DOHH2 (cell line): ENCODE results near the gene SLC6A8.

Experiments used
- H3F3A ChIP-seq: fragments of 200-600 bp; sonication (generic), shearing (Covaris generic); 2 replicates; pipeline ENCODE4 v1.6.0; 2016; ENCODE audit warnings: antibody characterized with exemption, mild to moderate bottlenecking; ENCODE audit not compliant: control insufficient read depth, insufficient read depth
- H3K27ac ChIP-seq: fragments of 200-600 bp; sonication (generic); 2 replicates; pipeline ENCODE4 v1.5.1; 2014; ENCODE audit warnings: low read depth, mild to moderate bottlenecking, low read length, moderate library complexity
- H3K27me3 ChIP-seq: fragments of 200-600 bp; sonication (generic); 2 replicates; pipeline ENCODE4 v1.6.1; 2014; ENCODE audit warnings: mild to moderate bottlenecking, low read length, mixed read lengths; ENCODE audit not compliant: control insufficient read depth
- H3K36me3 ChIP-seq: fragments of 200-600 bp; sonication (generic); 2 replicates; pipeline ENCODE4 v1.6.1; 2014; ENCODE audit warnings: mild to moderate bottlenecking, low read length, moderate library complexity, mixed read lengths; ENCODE audit not compliant: control insufficient read depth
- H3K4me1 ChIP-seq: fragments of 200-600 bp; sonication (generic); 2 replicates; pipeline ENCODE4 v1.6.1; 2014; ENCODE audit warnings: mild to moderate bottlenecking, low read length, mixed read lengths; ENCODE audit not compliant: control insufficient read depth
- H3K4me2 ChIP-seq: fragments of 200-600 bp; sonication (generic); 2 replicates; pipeline ENCODE4 v1.6.0; 2014; ENCODE audit warnings: mild to moderate bottlenecking, low read length, moderate library complexity
- H3K4me3 ChIP-seq: fragments of 200-600 bp; sonication (generic); 2 replicates; pipeline ENCODE4 v1.5.1; 2014; ENCODE audit warnings: mild to moderate bottlenecking, low read length, mixed read lengths
- H3K79me2 ChIP-seq: fragments of 200-600 bp; sonication (generic); 2 replicates; pipeline ENCODE4 v1.6.1; 2014; ENCODE audit warnings: mild to moderate bottlenecking, low read length, mixed read lengths; ENCODE audit not compliant: control insufficient read depth
- H3K9me2 ChIP-seq: fragments of 200-600 bp; sonication (generic); replicated peaks from 2 replicates; pipeline ENCODE4 v1.6.1; 2014; ENCODE audit warnings: mild to moderate bottlenecking, low read length, mixed read lengths; ENCODE audit not compliant: control insufficient read depth
- H3K9me3 ChIP-seq: fragments of 200-600 bp; sonication (generic); 2 replicates; pipeline ENCODE4 v1.6.1; 2014; ENCODE audit warnings: antibody characterized with exemption, low read length, mixed read lengths; ENCODE audit not compliant: control insufficient read depth, insufficient read depth
- H4K20me1 ChIP-seq: fragments of 200-600 bp; sonication (generic); 2 replicates; pipeline ENCODE4 v1.6.0; 2014; ENCODE audit warnings: low read depth, mild to moderate bottlenecking, antibody characterized with exemption, low read length, moderate library complexity; ENCODE audit not compliant: control insufficient read depth, insufficient read depth
- EZH2phosphoT487 ChIP-seq: fragments of 200-600 bp; sonication (generic); IDR thresholded peaks from 2 replicates; pipeline ENCODE4 v1.6.1; 2017; ENCODE audit warnings: borderline replicate concordance, mild to moderate bottlenecking, antibody characterized with exemption, low read length, moderate library complexity, mixed read lengths
- TF ChIP-seq, protein P1 (sequence below): fragments of 200-600 bp; sonication (generic); IDR thresholded peaks from one replicate; pipeline ENCODE4 v1.5.1; 2014; ENCODE audit warnings: antibody characterized with exemption, mild to moderate bottlenecking, low read depth, low read length; ENCODE audit not compliant: poor library complexity, severe bottlenecking

The SLC6A8 gene

DNA sequence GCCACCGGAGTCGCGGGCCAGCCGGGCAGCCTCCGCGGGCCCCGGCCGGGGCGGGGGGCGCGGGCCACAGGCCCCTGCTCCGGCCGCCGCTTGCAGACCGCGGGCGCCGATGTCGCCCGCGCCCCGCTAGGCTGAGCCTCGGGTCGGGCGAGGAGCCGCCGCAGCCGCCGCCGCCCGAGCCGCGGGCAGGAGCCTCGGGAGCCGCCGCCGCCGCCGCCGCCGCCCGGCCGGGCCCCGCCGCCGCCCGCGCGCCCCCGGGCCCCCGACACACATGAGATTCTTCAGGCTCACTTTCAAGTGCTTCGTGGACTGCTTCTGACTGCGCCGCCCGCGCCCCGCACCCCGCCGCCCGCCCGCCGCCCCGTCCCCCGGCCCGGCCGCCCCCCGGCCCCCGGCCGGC lies 345 bp downstream of the SLC6A8 start:
- TF ChIP-seq EZH2phosphoT487, result no peak
- TF ChIP-seq, protein P1, sequence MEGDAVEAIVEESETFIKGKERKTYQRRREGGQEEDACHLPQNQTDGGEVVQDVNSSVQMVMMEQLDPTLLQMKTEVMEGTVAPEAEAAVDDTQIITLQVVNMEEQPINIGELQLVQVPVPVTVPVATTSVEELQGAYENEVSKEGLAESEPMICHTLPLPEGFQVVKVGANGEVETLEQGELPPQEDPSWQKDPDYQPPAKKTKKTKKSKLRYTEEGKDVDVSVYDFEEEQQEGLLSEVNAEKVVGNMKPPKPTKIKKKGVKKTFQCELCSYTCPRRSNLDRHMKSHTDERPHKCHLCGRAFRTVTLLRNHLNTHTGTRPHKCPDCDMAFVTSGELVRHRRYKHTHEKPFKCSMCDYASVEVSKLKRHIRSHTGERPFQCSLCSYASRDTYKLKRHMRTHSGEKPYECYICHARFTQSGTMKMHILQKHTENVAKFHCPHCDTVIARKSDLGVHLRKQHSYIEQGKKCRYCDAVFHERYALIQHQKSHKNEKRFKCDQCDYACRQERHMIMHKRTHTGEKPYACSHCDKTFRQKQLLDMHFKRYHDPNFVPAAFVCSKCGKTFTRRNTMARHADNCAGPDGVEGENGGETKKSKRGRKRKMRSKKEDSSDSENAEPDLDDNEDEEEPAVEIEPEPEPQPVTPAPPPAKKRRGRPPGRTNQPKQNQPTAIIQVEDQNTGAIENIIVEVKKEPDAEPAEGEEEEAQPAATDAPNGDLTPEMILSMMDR, result no peak
- no peaks in the 10 kb centered on the region for H4K20me1 ChIP-seq
- no peaks in the 10 kb centered on the region for H3K9me3 ChIP-seq
- H3K4me2 ChIP-seq, result no peak overlapping the region
- no peak overlapping the region for H3K27ac ChIP-seq
- no peak overlapping the region for H3K4me3 ChIP-seq
- peaks cover 4% of the 10 kb centered on the region; the same call in 1 of the 2 replicates for H3K4me1 ChIP-seq
- H3K79me2 ChIP-seq, result no peaks in the 10 kb centered on the region
- H3K27me3 ChIP-seq, result no peaks in the 10 kb centered on the region
- no peaks in the 10 kb centered on the region for H3F3A ChIP-seq
- no peaks in the 10 kb centered on the region for H3K36me3 ChIP-seq
- H3K9me2 ChIP-seq, result no peaks in the 10 kb centered on the region

DNA sequence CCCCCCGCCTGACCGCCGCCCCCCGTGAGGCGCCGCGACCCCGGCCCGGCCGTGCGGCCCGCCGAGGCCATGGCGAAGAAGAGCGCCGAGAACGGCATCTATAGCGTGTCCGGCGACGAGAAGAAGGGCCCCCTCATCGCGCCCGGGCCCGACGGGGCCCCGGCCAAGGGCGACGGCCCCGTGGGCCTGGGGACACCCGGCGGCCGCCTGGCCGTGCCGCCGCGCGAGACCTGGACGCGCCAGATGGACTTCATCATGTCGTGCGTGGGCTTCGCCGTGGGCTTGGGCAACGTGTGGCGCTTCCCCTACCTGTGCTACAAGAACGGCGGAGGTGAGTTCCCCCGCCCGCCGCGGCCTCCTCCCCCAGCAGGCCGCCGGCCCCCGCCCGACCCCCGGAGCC lies 780 bp downstream of the SLC6A8 start:
- H3K4me2 ChIP-seq, result no peak overlapping the region
- no peaks in the 10 kb centered on the region for H3F3A ChIP-seq
- H4K20me1 ChIP-seq, result no peaks in the 10 kb centered on the region
- H3K27ac ChIP-seq, result no peak overlapping the region
- H3K27me3 ChIP-seq, result no peaks in the 10 kb centered on the region
- H3K4me1 ChIP-seq, result peaks cover 4% of the 10 kb centered on the region; the same call in 1 of the 2 replicates
- H3K9me3 ChIP-seq, result no peaks in the 10 kb centered on the region
- TF ChIP-seq, protein P1, result no peak
- TF ChIP-seq EZH2phosphoT487, result no peak
- H3K79me2 ChIP-seq, result no peaks in the 10 kb centered on the region
- no peaks in the 10 kb centered on the region for H3K36me3 ChIP-seq
- H3K9me2 ChIP-seq, result no peaks in the 10 kb centered on the region
- H3K4me3 ChIP-seq, result no peak overlapping the region

DNA sequence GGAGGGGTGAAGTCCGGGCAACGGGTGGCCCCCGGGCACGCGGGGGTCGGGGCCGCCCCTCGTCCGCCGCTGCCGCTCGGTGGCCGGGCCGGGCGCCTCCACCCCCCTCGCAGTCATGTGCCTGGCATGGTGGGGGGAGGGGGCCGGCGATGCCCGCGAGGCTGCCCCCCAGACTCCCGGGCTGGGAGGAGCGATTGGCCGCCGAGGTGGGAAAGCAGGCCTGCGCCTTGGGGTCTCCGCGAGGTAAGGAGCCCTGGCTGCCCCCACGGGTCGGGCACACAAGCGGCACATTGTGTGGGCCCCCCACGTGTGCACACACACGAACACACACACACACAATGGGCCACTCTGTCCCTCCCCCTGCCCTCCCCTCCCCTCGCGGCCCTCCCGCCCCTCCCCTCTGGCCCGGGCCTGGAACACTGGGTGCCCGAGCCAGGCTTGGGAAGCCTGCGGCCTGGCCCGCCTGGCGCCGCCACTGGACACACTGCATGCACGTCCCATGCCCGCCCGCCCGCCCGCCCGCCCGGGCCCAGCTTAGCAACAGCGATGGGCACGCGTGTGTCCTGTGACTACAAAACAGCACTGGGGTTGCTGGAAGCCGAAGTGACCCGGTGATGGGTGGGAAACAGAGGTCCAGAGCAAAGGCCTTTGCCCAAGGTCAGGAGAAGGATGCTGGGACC lies 1.3 kb downstream of the SLC6A8 start:
- Histone ChIP-seq H3F3A (no peaks in the 10 kb centered on the region), H3K4me2 (no peak overlapping the region), H4K20me1 (no peaks in the 10 kb centered on the region), H3K9me2 (no peaks in the 10 kb centered on the region), H3K79me2 (no peaks in the 10 kb centered on the region), H3K4me1 (peaks cover 4% of the 10 kb centered on the region; the same call in 1 of the 2 replicates), H3K27ac (no peak overlapping the region), H3K36me3 (no peaks in the 10 kb centered on the region), H3K4me3 (no peak overlapping the region), H3K9me3 (no peaks in the 10 kb centered on the region), H3K27me3 (no peaks in the 10 kb centered on the region)
- TF ChIP-seq, protein P1, result no peak
- no peak for TF ChIP-seq EZH2phosphoT487
